Suprapubic skin (tissue), 4 donors: ENCODE results near the gene BMP8B.

ENCODE experiments used
- CTCF ChIP-seq, 2 donors: fragments of 200-600 bp in 1 of 2; fragments of 450-650 bp in 1 of 2; sonication (generic) in 1 of 2; IDR thresholded peaks; one replicate each; pipeline ENCODE4 v1.5.1; 2016 to 2019; ENCODE audit warnings: antibody characterized with exemption in 2 of 2, mild to moderate bottlenecking in 1 of 2, moderate library complexity in 1 of 2
- EP300 ChIP-seq: sonication (generic); formaldehyde crosslinking; IDR thresholded peaks from one replicate; pipeline ENCODE4 v1.6.1; 2017; ENCODE audit warnings: antibody characterized with exemption
- POLR2A ChIP-seq, 2 donors: fragments of 450-650 bp; IDR thresholded peaks; one replicate each; pipeline ENCODE4 v1.6.1; 2017; ENCODE audit warnings: antibody characterized with exemption in 2 of 2, mild to moderate bottlenecking in 2 of 2, moderate library complexity in 2 of 2
- POLR2AphosphoS5 ChIP-seq, 3 donors: sonication (generic); formaldehyde crosslinking; IDR thresholded peaks; one replicate each; pipeline ENCODE4 v1.6.1; 2017; ENCODE audit warnings: antibody characterized with exemption in 3 of 3

GRCh38 chr1:39800471-39800835 is 11.8 kb upstream of the BMP8B start:
- no peak for TF ChIP-seq CTCF (IDR thresholded peaks at IDR 0.05)
- no peak for TF ChIP-seq POLR2AphosphoS5 (IDR thresholded peaks at IDR 0.05)
- no peak for TF ChIP-seq POLR2A (IDR thresholded peaks at IDR 0.05)
- TF ChIP-seq EP300, result no peak
